GM19463 (cell line): Measurements from ENCODE around the gene INHBB.
"Not testable (repeated sequence)": the region's sequence is repeated elsewhere in the genome, so short reads cannot be mapped to it uniquely, and the experiment has no call there.

Experiments used
- ATAC-seq: cut with Tn5 transposase; IDR thresholded peaks from one replicate; pipeline ENCODE4 v1.9.1; 2021; ENCODE audit warnings: mild to moderate bottlenecking, moderate library complexity; ENCODE audit not compliant: unreplicated experiment

The INHBB gene

DNA sequence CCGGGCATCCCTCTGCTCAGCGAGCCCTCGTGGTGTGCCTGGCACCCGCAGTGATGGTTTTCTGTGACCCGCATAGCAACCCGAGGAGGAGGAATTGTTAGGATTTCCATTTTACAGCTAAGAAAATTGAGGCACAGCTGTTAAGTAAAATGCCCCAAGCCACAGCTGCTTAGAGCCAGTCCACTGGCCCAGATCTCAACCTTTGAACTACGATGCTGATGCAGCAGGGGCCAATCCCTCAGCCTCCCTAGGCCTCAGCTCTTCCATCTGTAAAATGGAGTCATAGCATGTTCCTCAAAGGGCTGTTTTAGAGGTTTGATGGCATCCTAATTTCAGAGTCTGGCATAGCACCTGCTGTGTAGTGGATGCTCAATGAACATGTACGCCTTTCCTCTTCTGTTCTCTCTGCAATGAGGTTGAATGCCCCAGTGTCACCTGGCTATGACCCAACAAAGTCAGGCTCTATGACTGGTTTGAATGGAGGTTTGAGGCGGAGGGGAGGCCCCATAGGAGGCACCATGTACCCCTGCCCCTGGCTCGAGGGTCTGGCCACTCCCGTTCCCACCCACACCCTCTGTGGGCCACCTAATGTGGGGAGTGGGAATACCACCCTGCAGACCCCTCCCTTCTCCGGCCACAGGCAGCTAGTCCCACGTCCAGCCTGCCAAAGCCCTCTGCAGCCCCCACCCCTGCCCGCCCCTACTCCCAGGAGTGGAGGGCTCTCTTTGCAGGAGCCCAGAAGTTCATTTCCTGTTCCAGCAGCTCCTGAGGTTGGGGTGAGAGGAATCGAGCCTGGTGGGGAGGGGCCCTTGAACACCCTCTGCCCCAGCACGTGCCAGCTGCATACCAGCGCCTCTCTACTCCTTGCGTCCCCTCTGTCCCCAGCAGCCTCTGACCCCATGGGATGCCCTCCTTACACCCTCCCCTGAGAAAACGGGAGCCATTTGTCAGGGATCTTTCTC is 31.0 kb downstream of the INHBB start:
- ATAC-seq, result no peak

- no peak for ATAC-seq
These were observed 32.7 kb downstream of the INHBB start for GRCh38 chr2:120378605-120379004.

GRCh38 chr2:120379916-120380893 is 34.3 kb downstream of the INHBB start:
- ATAC-seq, result no peak

DNA sequence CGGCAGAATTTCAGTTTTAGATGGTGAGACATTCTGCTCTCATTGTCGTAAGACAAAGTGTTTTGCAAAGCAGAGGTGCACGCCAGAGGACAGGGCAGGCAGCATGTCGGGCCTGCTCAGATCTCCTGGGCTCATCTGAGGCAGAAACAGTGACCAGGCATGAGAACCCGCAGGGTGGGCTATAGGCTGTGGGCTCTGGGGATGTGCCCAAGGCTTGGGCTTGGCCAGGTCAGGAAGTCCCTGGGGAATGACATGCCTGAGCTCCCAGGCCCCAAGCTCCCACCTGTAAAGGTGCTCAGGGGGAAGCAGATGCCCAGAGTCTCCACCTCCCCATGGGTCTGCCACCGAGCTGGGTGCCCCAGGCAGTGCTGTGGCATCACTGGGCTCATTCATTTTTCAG is 35.3 kb downstream of the INHBB start:
- ATAC-seq, result no peak

DNA sequence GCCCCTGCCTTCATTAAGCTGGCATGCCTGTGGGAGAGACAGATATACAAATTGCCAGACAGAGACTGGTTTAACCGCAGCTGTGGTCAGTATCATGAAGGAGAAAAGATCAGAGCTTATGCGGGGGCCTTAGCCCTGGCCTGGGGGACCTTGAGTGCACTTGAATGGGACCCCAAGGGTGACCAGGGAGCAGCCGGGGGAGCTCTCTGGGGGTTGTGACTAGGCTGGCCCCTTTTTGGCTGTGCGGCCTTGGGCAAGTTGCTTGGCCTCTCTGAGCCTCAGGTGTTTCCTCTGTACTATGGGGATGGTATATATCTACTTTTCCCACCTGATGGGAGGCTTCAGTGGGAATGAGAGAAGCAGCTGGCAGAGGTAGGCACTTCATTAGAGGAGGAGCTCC is 35.7 kb downstream of the INHBB start:
- ATAC-seq, result no peak

GRCh38 chr2:120382541-120383144 is 36.7 kb downstream of the INHBB start:
- no peak for ATAC-seq

DNA sequence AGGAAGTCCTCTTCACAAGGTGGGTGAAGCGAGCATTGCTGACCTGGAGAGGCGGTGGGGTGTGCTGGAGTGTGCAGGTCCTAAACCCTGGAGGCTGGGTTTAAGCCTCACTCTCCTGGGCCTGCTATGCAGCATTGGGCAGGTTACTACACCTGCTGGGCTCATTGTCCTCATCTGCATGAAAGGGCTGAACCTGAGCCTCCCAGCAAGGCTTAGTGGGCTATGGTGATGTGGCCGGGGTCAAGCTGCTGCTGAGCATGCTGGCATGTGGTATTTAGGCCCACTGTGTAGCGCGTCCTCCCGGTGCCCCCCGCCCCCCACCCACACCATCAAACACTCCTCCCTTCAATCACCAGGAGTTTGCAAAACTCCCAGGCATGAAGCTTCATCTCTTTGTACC is 37.3 kb downstream of the INHBB start:
- ATAC-seq, result no peak

- ATAC-seq, result no peak
These were observed 37.9 kb downstream of the INHBB start for GRCh38 chr2:120383631-120384340.

DNA sequence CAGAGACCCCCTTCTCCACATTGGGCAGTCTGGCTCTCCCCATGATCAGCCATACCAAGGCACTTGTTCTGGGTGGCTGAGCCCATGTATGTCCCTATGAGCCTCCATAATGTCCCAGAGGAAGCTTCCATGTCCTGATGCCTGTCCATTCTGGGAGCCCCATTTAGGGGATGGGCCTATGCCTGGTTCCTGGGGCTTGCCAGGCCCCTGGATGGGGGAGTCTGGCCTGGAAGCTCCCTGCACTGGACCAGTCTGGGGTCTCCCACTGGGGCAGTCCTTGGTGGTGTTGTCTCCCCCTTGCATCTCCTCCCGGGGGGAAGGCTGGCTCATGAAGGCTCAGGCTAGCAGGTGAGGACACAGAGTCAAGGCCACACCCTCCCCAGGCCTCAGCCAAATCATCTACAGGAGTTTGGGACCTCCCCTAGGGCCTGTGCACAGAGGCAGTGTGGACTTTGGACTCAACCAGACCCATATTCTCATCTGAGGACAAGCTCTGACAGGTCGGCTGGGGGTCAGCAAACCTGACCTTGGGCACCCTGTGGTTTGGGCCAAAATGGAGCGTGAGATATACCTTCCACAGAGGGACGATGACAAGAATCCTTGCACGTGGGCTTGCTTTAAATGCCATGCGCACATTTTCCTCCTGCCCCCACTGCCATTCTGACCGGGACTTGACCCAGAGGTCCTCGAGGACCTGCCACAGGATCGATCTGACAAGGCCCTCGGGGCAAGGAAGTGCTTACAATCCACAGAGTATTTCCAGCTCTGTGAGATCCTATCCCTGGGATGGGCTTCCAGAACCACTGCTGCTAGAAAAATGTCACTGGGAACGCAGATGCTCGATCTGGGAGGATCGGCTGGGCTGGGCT is 38.8 kb downstream of the INHBB start:
- peak; percentile 94 for ATAC-seq

- no peak for ATAC-seq
These were observed 39.6 kb downstream of the INHBB start for GRCh38 chr2:120385355-120386127.

- ATAC-seq, result no peak
These were observed 42.5 kb downstream of the INHBB start for GRCh38 chr2:120388222-120389035.

- ATAC-seq, result no peak
These were observed 43.1 kb downstream of the INHBB start for GRCh38 chr2:120389036-120389391.

DNA sequence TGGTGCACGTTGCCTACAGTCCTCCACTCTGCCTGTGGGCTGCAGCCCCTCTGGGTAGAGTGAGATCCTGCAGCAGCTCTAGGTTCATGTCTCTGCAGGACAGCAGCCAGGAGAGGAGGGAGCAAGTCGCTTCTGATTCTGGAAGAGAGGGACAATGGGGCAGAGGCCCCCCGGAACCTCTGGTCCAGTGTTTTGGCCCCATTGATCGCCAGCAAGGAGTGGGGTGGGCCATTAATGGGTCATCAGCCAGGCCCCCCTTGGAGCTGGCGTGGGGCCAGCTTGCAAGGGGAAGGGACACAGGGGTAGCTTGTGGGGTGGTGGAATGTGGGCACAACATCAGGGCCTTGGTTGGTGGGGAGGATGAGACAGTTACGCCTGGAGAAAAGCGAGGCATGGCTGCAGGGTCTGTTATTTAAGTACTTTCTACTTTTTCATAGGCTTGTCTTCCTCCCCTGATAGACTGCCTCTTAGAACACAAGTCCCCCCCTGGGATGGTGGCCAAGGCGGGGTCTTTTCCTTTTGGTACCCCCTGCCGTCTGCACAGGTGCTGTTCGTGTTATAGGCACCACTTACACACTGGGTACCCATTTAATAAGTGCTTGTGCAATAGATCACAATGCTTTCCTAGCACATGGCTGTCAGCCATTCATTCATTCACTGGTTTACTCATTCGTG is 44.6 kb downstream of the INHBB start:
- no peak for ATAC-seq

GRCh38 chr2:120391382-120391781 is 45.4 kb downstream of the INHBB start:
- not testable (repeated sequence) for ATAC-seq

- no peak for ATAC-seq
These were observed 46.2 kb downstream of the INHBB start for GRCh38 chr2:120391911-120392665.

DNA sequence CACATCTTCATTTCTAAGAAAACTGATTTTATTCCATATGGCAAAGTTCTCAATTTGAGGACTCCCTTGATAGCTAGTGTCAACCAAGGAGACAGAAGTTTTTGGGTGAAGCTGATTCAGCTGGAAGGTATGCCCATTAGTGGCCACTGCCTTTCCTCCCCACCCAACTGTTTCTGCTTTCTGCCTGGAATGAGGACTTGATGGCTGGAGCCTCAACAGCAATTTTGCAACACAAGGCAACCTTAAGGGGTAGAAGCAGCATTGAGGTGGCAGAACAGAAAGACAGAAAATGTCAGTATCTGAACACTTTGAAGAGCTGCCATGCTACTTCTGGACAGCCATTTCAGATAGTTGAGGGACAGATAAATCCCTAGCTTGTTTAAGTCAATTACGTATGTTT is 47.0 kb downstream of the INHBB start:
- no peak for ATAC-seq

- no peak for ATAC-seq
These were observed 47.5 kb downstream of the INHBB start for GRCh38 chr2:120393456-120393855.
